A204.1 (cell line): ENCODE data around the gene LDB2.

Experiments
- FAIRE-seq: peaks from 2 replicates; lab custom pipeline; 2012; peaks lifted over from hg19 to GRCh38; lab: Jason Lieb, UNC

Gene LDB2

GRCh38 chr4:16802044-16802443 is 96.4 kb downstream of the LDB2 start:
- no peak for FAIRE-seq

- no peak for FAIRE-seq
Measured at GRCh38 chr4:16801356-16801755, 97.1 kb downstream of the LDB2 start.

- no peak for FAIRE-seq
Measured at GRCh38 chr4:16794816-16795445, 103.5 kb downstream of the LDB2 start.

GRCh38 chr4:16791460-16791859 is 107.0 kb downstream of the LDB2 start:
- no peak for FAIRE-seq

- no peak for FAIRE-seq
Measured at GRCh38 chr4:16790508-16790907, 107.9 kb downstream of the LDB2 start.

- no peak for FAIRE-seq
Measured at GRCh38 chr4:16788868-16789267, 109.6 kb downstream of the LDB2 start.

- no peak for FAIRE-seq
Measured at GRCh38 chr4:16785793-16786527, 112.5 kb downstream of the LDB2 start.

GRCh38 chr4:16783119-16783518 is 115.3 kb downstream of the LDB2 start:
- FAIRE-seq = no peak

GRCh38 chr4:16779028-16779675 is 119.3 kb downstream of the LDB2 start:
- no peak for FAIRE-seq

GRCh38 chr4:16777726-16778125 is 120.7 kb downstream of the LDB2 start:
- FAIRE-seq = no peak

- FAIRE-seq = no peak
Measured at GRCh38 chr4:16775411-16776154, 122.9 kb downstream of the LDB2 start.

GRCh38 chr4:16772366-16772850 is 126.0 kb downstream of the LDB2 start:
- no peak for FAIRE-seq

GRCh38 chr4:16770710-16771285 is 127.6 kb downstream of the LDB2 start:
- no peak for FAIRE-seq

GRCh38 chr4:16767861-16768260 is 130.6 kb downstream of the LDB2 start:
- no peak for FAIRE-seq

GRCh38 chr4:16767251-16767650 is 131.2 kb downstream of the LDB2 start:
- FAIRE-seq = no peak

- no peak for FAIRE-seq
Measured at GRCh38 chr4:16765546-16765945, 132.9 kb downstream of the LDB2 start.

GRCh38 chr4:16764622-16765021 is 133.8 kb downstream of the LDB2 start:
- FAIRE-seq = no peak

- no peak for FAIRE-seq
Measured at GRCh38 chr4:16760617-16761363, 137.7 kb downstream of the LDB2 start.

GRCh38 chr4:16759931-16760582 is 138.4 kb downstream of the LDB2 start:
- FAIRE-seq = no peak

- no peak for FAIRE-seq
Measured at GRCh38 chr4:16758816-16759215, 139.6 kb downstream of the LDB2 start.

GRCh38 chr4:16758255-16758654 is 140.2 kb downstream of the LDB2 start:
- no peak for FAIRE-seq
